ENCODE data around the gene GAL3ST2. TPM values are rescaled to one million over a fixed set of nuclear protein-coding genes. Genes with fewer than 3 reads are reported as not detected.

GAL3ST2 gene
- total and polyA plus RNA-seq, 2 experiments from 2014 or later = not detected

DNA sequence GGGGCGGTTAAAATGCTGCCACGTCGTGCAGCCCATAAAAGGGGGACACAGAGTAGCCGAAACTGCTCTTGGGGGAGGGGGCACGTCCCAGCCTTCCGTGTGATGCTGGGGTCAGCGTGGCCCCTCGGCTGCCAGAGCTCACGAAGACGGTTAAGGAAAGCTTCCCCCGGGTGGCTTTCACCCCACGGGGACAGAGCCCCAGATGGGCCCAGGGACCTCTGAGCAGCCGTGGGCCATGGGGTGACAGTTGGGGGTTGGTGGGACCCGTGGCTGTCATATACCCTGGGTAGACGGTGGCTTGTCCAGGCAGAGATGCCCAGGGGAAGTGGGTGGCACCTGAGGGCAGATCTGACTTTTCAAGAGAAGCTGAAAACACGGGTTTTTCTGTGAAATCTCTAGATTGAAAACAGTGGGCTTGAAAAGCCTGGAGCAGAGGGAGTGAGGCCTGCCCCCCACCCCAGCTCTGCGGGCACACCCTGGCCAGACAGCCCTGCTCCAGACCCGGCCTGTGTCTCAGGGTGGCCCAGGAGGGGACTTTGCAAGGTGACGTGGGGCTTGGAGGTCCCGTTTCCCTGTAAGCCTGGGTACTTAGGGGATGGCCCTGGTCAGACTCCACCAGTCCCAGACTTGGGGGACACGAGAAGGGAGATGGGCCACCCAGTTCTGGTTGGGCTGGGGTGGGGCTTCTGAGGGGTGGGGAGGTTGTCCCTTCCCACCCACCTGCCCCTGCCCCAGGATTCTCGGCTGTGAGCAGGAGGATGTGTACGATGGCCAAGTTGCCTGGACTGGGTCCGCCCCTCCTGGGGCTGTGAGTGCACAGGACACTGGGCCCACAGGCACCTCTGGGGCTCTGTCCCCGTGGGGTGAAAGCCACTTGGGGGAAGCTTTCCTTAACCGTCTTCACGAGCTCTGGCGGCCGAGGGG lies 33.0 kb downstream of the GAL3ST2 start:
- no peak overlapping the region for H2AFZ ChIP-seq
- H3K4me2 ChIP-seq (ENCODE audit: unreplicated experiment) = no peak overlapping the region
- no peaks in the 10 kb centered on the region for H3F3A ChIP-seq (ENCODE audit: insufficient read depth)
- H3K36me3 ChIP-seq (ENCODE audit: low read depth) = no peaks in the 10 kb centered on the region
- peaks cover 2% of the 10 kb centered on the region; the same call in 1 of the 2 replicates for H3K27me3 ChIP-seq (replicated peaks; ENCODE audit: insufficient read depth)
- in situ Hi-C loops (cut with MboI) = no loop called here
- no peaks in the 10 kb centered on the region for H3K9me2 ChIP-seq (ENCODE audit: insufficient read depth)
- TF ChIP-seq EZH2 (IDR thresholded peaks at IDR 0.05; ENCODE audit: insufficient read depth, poor library complexity, severe bottlenecking) = no peak
- TF ChIP-seq EZH2phosphoT487 (IDR thresholded peaks at IDR 0.05; ENCODE audit: insufficient read depth, low read depth) = no peak
- no peaks in the 10 kb centered on the region for H4K20me1 ChIP-seq (ENCODE audit: insufficient read depth)
- no peak overlapping the region for H3K9ac ChIP-seq
- H3K9me3 ChIP-seq (ENCODE audit: low read depth) = no peaks in the 10 kb centered on the region
- WGBS, 2 experiments (ENCODE audit: low coverage in 1 of 2, low lambda C conversion rate in 2 of 2, missing lambda C conversion rate in 2 of 2) = 70 to 71% methylated on average over 23 to 29 of the region's 29 CpGs
- H3K4me3 ChIP-seq = no peak overlapping the region
- no peaks in the 10 kb centered on the region for H3K4me1 ChIP-seq (ENCODE audit: insufficient read depth)
- H3K27ac ChIP-seq = no peak overlapping the region
- DNase-seq = no peak
- no peaks in the 10 kb centered on the region for H3K79me2 ChIP-seq (ENCODE audit: insufficient read depth)

DNA sequence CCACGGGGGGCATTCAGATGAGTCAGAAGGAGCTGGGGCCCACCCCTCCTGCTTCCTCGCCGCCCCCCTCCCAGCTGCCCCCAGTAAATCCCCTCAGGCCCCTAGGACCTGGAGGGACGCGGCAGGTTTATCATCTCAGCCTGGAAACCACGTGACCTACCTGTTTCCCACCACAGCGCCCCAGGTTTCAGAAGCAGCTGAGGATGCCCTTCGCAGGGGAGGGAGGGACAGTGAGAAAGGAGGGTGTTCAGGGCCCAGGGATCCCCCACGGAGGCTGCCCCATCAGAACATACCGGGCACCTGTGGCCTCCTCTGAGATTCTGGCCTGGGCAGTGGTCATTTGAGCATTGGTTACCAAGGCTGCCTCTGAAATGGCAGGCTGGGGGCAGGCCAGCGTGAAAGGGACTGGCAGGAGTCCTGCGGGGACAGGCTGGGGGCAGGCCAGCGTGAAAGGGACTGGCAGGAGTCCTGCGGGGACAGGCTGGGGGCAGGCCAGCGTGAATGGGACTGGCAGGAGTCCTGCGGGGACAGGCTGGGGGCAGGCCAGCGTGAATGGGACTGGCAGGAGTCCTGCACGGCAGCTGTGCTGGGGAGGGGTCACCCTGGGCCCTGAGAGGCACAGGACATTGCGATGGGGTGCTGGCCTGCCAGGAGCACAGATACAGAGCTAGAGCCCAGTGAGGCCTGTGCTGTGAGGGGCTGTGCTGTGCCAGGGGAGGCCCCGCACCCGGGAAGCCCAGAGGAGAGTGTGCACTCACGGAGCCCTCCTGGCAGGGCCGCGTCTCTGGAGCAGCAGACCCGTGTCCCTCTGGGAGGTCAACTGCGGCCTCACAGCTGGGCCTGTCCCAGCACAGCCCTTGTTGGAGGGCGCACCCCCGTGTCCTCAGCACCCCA lies 33.9 kb downstream of the GAL3ST2 start:
- 58 to 62% methylated on average over 18 to 23 of the region's 28 CpGs for WGBS, 2 experiments (ENCODE audit: low coverage in 1 of 2, low lambda C conversion rate in 2 of 2, missing lambda C conversion rate in 2 of 2)
- Histone ChIP-seq H3K9me2 (ENCODE audit: insufficient read depth) (no peaks in the 10 kb centered on the region), H3K4me2 (ENCODE audit: unreplicated experiment) (no peak overlapping the region), H3K27me3 (replicated peaks; ENCODE audit: insufficient read depth) (no peaks in the 10 kb centered on the region), H3F3A (ENCODE audit: insufficient read depth) (no peaks in the 10 kb centered on the region), H3K4me1 (ENCODE audit: insufficient read depth) (no peaks in the 10 kb centered on the region), H3K27ac (no peak overlapping the region), H3K36me3 (ENCODE audit: low read depth) (no peaks in the 10 kb centered on the region), H3K79me2 (ENCODE audit: insufficient read depth) (no peaks in the 10 kb centered on the region), H3K9me3 (ENCODE audit: low read depth) (no peaks in the 10 kb centered on the region), H4K20me1 (ENCODE audit: insufficient read depth) (no peaks in the 10 kb centered on the region), H2AFZ (no peak overlapping the region), H3K9ac (no peak overlapping the region), H3K4me3 (no peak overlapping the region)
- TF ChIP-seq EZH2 (IDR thresholded peaks at IDR 0.05; ENCODE audit: insufficient read depth, poor library complexity, severe bottlenecking) (no peak), EZH2phosphoT487 (IDR thresholded peaks at IDR 0.05; ENCODE audit: insufficient read depth, low read depth) (no peak)
- in situ Hi-C loops (cut with MboI) = no loop called here
- no peak for DNase-seq

DNA sequence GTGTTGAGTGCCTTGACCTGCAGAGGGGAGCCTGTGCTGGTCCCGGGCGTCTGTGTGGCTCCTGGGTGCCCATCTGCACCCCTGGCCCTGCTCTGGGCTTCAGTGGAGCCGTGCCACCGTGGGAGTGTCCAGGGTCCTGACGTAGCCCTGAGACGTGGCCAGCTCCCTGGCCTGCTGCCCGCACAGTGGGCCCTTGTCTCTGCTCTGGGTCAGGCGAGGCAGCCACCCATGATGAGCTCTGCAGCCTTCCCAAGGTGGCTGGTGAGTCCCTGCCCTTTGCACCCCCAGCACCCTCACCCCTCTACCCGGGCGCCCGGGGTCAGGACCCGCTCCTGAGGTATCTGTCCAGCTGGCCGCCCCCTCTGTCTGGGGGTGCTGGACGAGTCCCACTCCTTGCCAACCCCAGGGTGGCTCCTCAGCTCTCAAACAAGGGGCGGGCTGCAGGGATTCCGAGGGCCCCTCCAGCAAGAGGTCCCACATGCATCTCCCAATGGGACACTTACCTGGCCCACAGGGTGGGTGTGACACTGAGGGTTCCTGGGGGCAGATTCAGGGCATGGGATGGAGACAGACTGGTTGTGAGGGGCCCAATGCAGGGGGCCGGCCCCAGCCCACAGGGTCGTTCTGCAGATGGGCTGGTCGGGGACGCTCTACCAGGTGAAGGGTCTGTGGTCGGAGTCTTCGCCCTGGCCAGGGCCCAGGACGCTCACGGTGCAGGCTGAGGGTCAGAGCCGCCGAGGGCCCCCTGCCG lies 34.8 kb downstream of the GAL3ST2 start:
- no peaks in the 10 kb centered on the region for H3F3A ChIP-seq (ENCODE audit: insufficient read depth)
- H3K79me2 ChIP-seq (ENCODE audit: insufficient read depth) = no peaks in the 10 kb centered on the region
- H3K36me3 ChIP-seq (ENCODE audit: low read depth) = no peaks in the 10 kb centered on the region
- no peak for DNase-seq
- H3K4me1 ChIP-seq (ENCODE audit: insufficient read depth) = no peaks in the 10 kb centered on the region
- TF ChIP-seq EZH2 (IDR thresholded peaks at IDR 0.05; ENCODE audit: insufficient read depth, poor library complexity, severe bottlenecking) = no peak
- TF ChIP-seq EZH2phosphoT487 (IDR thresholded peaks at IDR 0.05; ENCODE audit: insufficient read depth, low read depth) = no peak
- H4K20me1 ChIP-seq (ENCODE audit: insufficient read depth) = no peaks in the 10 kb centered on the region
- no peak overlapping the region for H3K27ac ChIP-seq
- in situ Hi-C loops (cut with MboI) = no loop called here
- H2AFZ ChIP-seq = no peak overlapping the region
- no peaks in the 10 kb centered on the region for H3K9me2 ChIP-seq (ENCODE audit: insufficient read depth)
- WGBS, 2 experiments (ENCODE audit: low coverage in 1 of 2, low lambda C conversion rate in 2 of 2, missing lambda C conversion rate in 2 of 2) = 67 to 70% methylated on average over 24 to 25 of the region's 27 CpGs
- no peak overlapping the region for H3K9ac ChIP-seq
- no peak overlapping the region for H3K4me3 ChIP-seq
- no peak overlapping the region for H3K4me2 ChIP-seq (ENCODE audit: unreplicated experiment)
- H3K27me3 ChIP-seq (replicated peaks; ENCODE audit: insufficient read depth) = no peaks in the 10 kb centered on the region
- H3K9me3 ChIP-seq (ENCODE audit: low read depth) = no peaks in the 10 kb centered on the region

All from GM23248 (cell line).